PC-3 (cell line): Measurements from ENCODE around the gene SEC23B.

ENCODE experiments used
- CTCF ChIP-seq: fragments of 300-600 bp; sonication (generic); conservative IDR thresholded peaks from 2 replicates; pipeline ENCODE4 v1.5.1; 2017; ENCODE audit warnings: antibody characterized with exemption, low read depth, mild to moderate bottlenecking, low read length
- EZH2 ChIP-seq: fragments of 300-600 bp; sonication (generic); IDR thresholded peaks from one replicate; pipeline ENCODE4 v1.6.1; 2017; ENCODE audit warnings: antibody characterized with exemption, mild to moderate bottlenecking, low read length; ENCODE audit not compliant: unreplicated experiment
- EZH2phosphoT487 ChIP-seq: fragments of 300-600 bp; sonication (generic); IDR thresholded peaks from 2 replicates; pipeline ENCODE4 v1.6.1; 2018; ENCODE audit warnings: mild to moderate bottlenecking, antibody characterized with exemption, low read length, borderline replicate concordance

- TF ChIP-seq CTCF (no peak), EZH2 (no peak), EZH2phosphoT487 (no peak)
These were observed 41.2 kb upstream of the SEC23B start for GRCh38 chr20:18466574-18466893.
